AG09309 (cell line): Measurements from ENCODE around the gene DAGLA.

Experiments used
- DNase-seq: peaks from one replicate; pipeline ENCODE4 v3.0.0-alpha.2; 2010; ENCODE audit warnings: low read depth
- H3K4me3 ChIP-seq: 2 replicates; pipeline ENCODE4 v1.5.1; 2011; ENCODE audit warnings: mild to moderate bottlenecking, low read depth, low read length, moderate library complexity; ENCODE audit not compliant: control insufficient read depth
- TF ChIP-seq, protein P1 (sequence below): IDR thresholded peaks from 2 replicates; pipeline ENCODE4 v1.5.1; 2011; ENCODE audit warnings: mild to moderate bottlenecking, low read depth, low read length, inconsistent platforms; ENCODE audit not compliant: insufficient read depth, control insufficient read depth; ENCODE audit errors: missing control alignments

The DAGLA gene

DNA sequence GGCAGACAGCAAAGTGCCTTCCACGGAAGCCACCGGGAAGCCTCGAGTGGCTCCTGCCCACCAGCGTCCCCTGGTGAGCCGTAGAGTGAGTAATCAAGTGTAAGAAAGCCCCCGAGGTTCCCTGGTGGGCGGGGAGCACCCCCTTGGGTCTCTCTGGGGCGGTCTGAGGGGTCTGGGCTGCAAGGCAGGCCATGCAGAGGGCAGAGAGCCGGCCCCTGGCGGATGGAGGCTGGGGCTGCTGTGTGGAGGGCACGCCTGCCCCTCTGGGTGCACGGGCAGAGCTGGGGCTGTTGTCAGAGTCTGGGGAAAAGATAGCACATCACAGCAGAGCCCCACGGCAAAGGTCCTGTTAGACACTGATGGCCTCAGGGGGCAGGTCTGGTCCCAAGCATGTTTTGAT, 46.6 kb downstream of the DAGLA start:
- DNase-seq: no peak
- no peak overlapping the region for H3K4me3 ChIP-seq
- TF ChIP-seq, protein P1, sequence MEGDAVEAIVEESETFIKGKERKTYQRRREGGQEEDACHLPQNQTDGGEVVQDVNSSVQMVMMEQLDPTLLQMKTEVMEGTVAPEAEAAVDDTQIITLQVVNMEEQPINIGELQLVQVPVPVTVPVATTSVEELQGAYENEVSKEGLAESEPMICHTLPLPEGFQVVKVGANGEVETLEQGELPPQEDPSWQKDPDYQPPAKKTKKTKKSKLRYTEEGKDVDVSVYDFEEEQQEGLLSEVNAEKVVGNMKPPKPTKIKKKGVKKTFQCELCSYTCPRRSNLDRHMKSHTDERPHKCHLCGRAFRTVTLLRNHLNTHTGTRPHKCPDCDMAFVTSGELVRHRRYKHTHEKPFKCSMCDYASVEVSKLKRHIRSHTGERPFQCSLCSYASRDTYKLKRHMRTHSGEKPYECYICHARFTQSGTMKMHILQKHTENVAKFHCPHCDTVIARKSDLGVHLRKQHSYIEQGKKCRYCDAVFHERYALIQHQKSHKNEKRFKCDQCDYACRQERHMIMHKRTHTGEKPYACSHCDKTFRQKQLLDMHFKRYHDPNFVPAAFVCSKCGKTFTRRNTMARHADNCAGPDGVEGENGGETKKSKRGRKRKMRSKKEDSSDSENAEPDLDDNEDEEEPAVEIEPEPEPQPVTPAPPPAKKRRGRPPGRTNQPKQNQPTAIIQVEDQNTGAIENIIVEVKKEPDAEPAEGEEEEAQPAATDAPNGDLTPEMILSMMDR: no peak

DNA sequence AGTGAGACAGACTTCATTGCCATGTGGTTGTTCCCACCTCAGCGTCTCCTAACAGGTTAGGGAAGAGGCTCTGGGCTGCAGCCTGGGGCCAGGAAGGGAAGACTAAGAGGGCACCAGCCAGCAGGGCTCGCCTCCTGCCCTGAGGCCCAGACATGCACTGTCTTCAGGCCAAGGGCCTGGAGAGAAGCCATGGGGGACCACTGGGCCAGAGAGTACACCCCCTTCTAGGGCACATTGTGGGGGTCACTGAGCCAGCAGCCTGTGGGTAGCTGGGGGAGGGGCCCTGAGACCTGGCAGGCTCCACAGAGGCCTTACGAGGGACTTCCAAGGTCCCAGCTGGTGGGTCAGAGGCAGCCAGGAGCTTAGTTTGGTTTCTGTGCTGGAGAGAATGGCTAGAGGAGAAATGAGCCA, 47.2 kb downstream of the DAGLA start:
- no peak for DNase-seq
- TF ChIP-seq, protein P1: no peak
- H3K4me3 ChIP-seq: no peak overlapping the region

DNA sequence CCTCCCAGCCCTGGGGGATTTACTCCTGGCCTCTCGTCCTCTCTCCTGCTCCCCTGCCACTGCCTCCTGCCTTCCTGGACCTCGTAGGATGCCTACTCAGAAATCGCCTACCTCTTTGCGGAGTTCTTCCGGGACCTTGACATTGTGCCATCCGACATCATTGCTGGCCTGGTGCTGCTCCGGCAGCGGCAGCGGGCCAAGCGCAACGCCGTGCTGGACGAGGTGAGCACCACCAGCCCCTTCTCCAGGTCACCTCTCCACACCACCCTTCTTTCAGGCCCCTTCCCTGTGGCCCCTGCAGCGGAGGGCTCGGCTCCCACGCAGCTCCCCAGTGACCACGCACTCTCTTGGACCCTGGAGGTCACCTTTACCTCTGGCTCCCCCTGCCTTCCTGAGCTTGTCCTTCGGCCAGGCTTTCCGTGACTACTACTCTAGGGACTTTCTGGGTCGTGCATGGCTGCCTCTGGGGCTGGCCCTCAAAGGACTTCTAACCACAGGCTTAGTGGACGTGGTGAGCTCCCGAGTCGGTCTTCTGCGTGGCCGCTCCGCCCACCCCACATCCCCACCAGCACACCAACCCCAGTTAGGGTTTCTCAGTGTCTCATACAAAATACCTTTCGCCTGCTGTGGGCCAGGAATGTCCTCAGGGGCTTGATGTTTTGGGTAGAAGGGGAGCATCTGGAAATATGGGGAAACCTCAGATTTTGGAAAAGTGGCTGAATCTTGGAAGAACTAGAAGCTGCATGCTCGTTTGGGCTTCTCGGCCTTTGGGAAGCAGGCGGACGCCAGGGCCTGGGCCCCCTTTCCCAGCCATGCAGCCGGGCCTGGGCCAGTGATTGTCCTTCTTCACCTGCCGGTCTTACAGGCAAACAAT, 48.1 kb downstream of the DAGLA start:
- TF ChIP-seq, protein P1: no peak
- DNase-seq: no peak
- no peak overlapping the region for H3K4me3 ChIP-seq

DNA sequence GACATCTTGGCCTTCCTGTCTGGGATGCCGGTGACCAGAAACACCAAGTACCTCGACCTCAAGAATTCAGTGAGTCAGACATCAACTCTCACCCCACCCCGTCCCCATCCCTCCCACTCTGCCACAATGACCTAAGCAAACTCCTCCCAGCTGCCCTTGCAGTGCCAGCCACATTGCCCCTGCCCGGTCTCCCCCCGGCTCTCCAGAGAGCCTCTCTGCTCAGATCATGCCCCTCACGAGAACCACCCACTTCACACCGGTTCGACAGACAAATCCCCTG, 48.7 kb downstream of the DAGLA start:
- no peak for DNase-seq
- TF ChIP-seq, protein P1: no peak
- no peak overlapping the region for H3K4me3 ChIP-seq

DNA sequence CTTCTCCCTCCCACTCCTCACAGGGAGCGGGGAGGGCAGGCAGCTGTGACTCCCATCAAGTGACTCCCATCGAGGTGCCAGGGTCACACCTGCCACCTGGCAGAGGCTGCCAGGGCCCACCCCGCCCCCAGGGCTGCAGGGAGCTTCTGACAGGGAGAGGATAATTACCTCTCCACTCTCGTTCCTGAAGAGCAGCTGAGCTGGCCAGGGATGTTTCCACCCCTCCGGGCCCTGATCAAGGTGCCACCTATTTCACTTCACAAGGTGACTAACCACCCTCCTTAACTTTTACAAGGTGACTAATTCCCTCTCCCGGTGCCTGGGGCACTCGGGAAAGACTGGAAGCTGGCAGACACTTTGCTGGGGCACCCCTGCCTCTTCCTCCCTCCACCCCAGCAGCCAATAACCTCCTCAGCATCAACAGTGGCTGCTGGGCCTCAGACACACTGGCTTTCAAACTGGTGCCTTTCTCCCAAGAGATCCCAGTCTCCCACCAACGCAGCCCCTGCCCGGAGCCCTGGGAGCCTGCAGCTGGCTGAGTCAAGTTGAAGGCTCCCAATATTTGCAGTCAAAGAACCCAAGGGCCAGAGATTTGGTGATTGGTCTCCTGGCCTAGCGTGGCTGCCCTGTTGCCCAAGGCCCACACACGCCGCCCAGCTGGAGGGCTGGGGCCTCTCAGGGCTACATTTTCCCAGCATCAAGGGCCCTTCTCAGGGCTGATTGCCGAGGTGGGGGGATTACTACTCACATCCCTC, 50.2 kb downstream of the DAGLA start:
- no peak overlapping the region for H3K4me3 ChIP-seq
- no peak for DNase-seq
- TF ChIP-seq, protein P1: no peak

DNA sequence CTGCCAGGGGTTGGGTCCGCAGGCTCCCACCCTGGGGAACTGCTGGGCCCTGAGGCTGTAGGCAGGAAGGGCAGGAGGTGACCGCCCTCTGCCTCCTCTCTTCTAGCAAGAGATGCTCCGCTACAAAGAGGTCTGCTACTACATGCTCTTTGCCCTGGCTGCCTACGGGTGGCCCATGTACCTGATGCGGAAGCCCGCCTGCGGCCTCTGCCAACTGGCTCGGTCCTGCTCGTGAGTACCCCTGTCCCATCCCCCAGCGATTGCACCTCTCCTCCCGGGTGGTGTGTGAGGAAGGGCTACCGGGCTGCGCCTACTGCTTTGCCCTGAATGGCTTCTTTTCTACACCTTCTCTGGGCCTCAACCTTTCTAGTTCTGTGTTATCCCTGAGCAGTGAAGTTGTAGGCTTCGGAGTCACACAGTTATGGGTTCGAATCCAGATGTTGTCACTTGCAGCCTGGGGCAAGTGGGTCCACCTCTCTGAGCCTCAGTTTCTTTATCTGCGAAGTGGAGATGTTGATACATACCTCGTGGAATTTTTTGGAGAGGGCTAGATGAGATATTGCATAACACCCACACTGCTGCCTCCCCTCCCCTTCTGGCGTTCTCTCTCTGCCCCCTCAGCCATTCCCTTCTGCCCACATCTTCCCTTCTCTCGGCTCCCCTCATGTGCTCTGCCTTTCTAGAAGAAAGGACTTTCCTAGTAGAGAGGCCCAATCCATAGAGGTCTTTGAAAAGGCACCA, 51.2 kb downstream of the DAGLA start:
- TF ChIP-seq, protein P1: no peak
- no peak for DNase-seq
- H3K4me3 ChIP-seq: no peak overlapping the region
